A549 (cell line): ENCODE results near the gene ELOB. TPM values are rescaled to one million over a fixed set of nuclear protein-coding genes. Genes with fewer than 3 reads are reported as not detected.

Experiments
- ATAC-seq, 2 experiments: fragments of 200-7000 bp in 1 of 2; fragments of >200 bp in 1 of 2; cut with Nextera tagmentation in 1 of 2; cut with Tn5 transposase in 1 of 2; 3 replicates each; pipeline versions ENCODE4 v1.8.0 to v1.9.1; 2018 to 2020; ENCODE audit warnings: mild to moderate bottlenecking in 1 of 2, moderate library complexity in 1 of 2
- CTCF ChIA-PET: fragments of 300-600 bp; sonication (Branson Sonifier 250); formaldehyde crosslinking; extraction: SDS; loops from one replicate; lab custom pipeline; 2021; ENCODE audit warnings: antibody characterized with exemption, inconsistent platforms; lab: Yijun Ruan, JAX
- POLR2A ChIA-PET: fragments of 350-600 bp; formaldehyde crosslinking; extraction: SDS; loops from one replicate; lab custom pipeline; 2021; ENCODE audit warnings: antibody characterized with exemption, inconsistent platforms; lab: Yijun Ruan, JAX
- DNase-seq, 2 experiments: peaks; one replicate each; pipeline versions ENCODE4 v3.0.0 to v3.0.0-alpha.2; 2011 to 2016; ENCODE audit warnings: low read depth in 1 of 2, low spot score in 1 of 2
- FAIRE-seq: peaks from 2 replicates; lab custom pipeline; 2011; peaks lifted over from hg19 to GRCh38; lab: Jason Lieb, UNC
- H3K27ac ChIP-seq, 2 experiments: fragments of >200 bp; sonication (Bioruptor Twin); formaldehyde crosslinking; 3 replicates each; pipeline ENCODE4 v1.5.1; 2016 to 2017
- H3K4me1 ChIP-seq: fragments of >200 bp; sonication (Bioruptor Twin); formaldehyde crosslinking; 3 replicates; pipeline ENCODE4 v1.6.1; 2016
- H3K4me2 ChIP-seq: fragments of >200 bp; sonication (Bioruptor Twin); formaldehyde crosslinking; 3 replicates; pipeline ENCODE4 v1.6.1; 2016
- H3K4me3 ChIP-seq: fragments of >200 bp; sonication (Bioruptor Twin); formaldehyde crosslinking; 3 replicates; pipeline ENCODE4 v1.5.1; 2016
- H3K9me3 ChIP-seq: fragments of >200 bp; sonication (Bioruptor Twin); formaldehyde crosslinking; 3 replicates; pipeline ENCODE4 v1.6.1; 2016
- CBX2 ChIP-seq: fragments of 200-600 bp; sonication (generic); IDR thresholded peaks from 2 replicates; pipeline ENCODE4 v1.6.1; 2016; ENCODE audit warnings: low read depth, mild to moderate bottlenecking, borderline replicate concordance
- CHD2 ChIP-seq: fragments of 150-350 bp; IDR thresholded peaks from 2 replicates; pipeline ENCODE4 v1.6.1; 2014; ENCODE audit warnings: low read length; ENCODE audit not compliant: partially characterized antibody
- CTCF ChIP-seq: fragments of >200 bp; sonication (Bioruptor Twin); formaldehyde crosslinking; IDR thresholded peaks from 3 replicates; pipeline ENCODE4 v1.5.1; 2016
- ESRRA ChIP-seq: fragments of 150-350 bp; IDR thresholded peaks from 2 replicates; pipeline ENCODE4 v1.6.1; 2014; ENCODE audit warnings: mild to moderate bottlenecking, low read length, borderline replicate concordance
- FOSL2 ChIP-seq, 2 experiments: fragments of 450-650 bp in 1 of 2; fragments of >200 bp in 1 of 2; sonication (Bioruptor Twin) in 1 of 2; formaldehyde crosslinking; IDR thresholded peaks; 2 replicates each; pipeline versions ENCODE4 v1.5.0 to v1.6.1; 2016 to 2020; ENCODE audit warnings: mild to moderate bottlenecking in 1 of 2, moderate library complexity in 1 of 2
- FOXS1 ChIP-seq: fragments of 250-450 bp; sonication (Bioruptor Pico); IDR thresholded peaks from 2 replicates; pipeline ENCODE4 v1.5.0; 2020; ENCODE audit warnings: mild to moderate bottlenecking, moderate library complexity
- GATA3 ChIP-seq: IDR thresholded peaks from 2 replicates; pipeline ENCODE4 v1.6.1; 2012; ENCODE audit warnings: borderline replicate concordance
- HEYL ChIP-seq: fragments of 250-450 bp; sonication (Bioruptor Pico); IDR thresholded peaks from 2 replicates; pipeline ENCODE4 v1.8.0; 2021; ENCODE audit warnings: mild to moderate bottlenecking, moderate library complexity
- HOXB13 ChIP-seq: fragments of 250-450 bp; sonication (Bioruptor Pico); IDR thresholded peaks from 2 replicates; pipeline ENCODE4 v1.5.0; 2020; ENCODE audit warnings: low read depth, mild to moderate bottlenecking, moderate library complexity
- HOXB5 ChIP-seq: fragments of 250-450 bp; sonication (Bioruptor Pico); IDR thresholded peaks from 2 replicates; pipeline ENCODE4 v1.5.0; 2020; ENCODE audit warnings: mild to moderate bottlenecking, moderate library complexity
- JUNB ChIP-seq: fragments of >200 bp; sonication (Bioruptor Twin); formaldehyde crosslinking; IDR thresholded peaks from 2 replicates; pipeline ENCODE4 v1.6.1; 2016
- KDM1A ChIP-seq: fragments of 200-600 bp; sonication (generic); IDR thresholded peaks from 2 replicates; pipeline ENCODE4 v1.6.1; 2016; ENCODE audit warnings: low read depth, mild to moderate bottlenecking
- MYC ChIP-seq: IDR thresholded peaks from 2 replicates; pipeline ENCODE4 v1.6.1; 2012; ENCODE audit warnings: mild to moderate bottlenecking, inconsistent platforms, low read length, improper control_type of control experiment, borderline replicate concordance
- NFE2L2 ChIP-seq: fragments of 150-350 bp; conservative IDR thresholded peaks from 2 replicates; pipeline ENCODE4 v1.6.1; 2014; ENCODE audit warnings: low read length
- PBX3 ChIP-seq: IDR thresholded peaks from 2 replicates; pipeline ENCODE4 v1.6.1; 2012
- RCOR1 ChIP-seq: fragments of 150-350 bp; IDR thresholded peaks from 2 replicates; pipeline ENCODE4 v1.6.1; 2014; ENCODE audit warnings: antibody characterized with exemption, low read length, low read depth
- USF2 ChIP-seq: fragments of 450-650 bp; IDR thresholded peaks from 2 replicates; pipeline ENCODE4 v1.6.1; 2014; ENCODE audit warnings: antibody characterized with exemption
- ZC3H11A ChIP-seq: fragments of 450-650 bp; IDR thresholded peaks from 2 replicates; pipeline ENCODE4 v1.6.1; 2014; ENCODE audit warnings: antibody characterized with exemption, mild to moderate bottlenecking
- WGBS: methylation state at CpG from one replicate; pipeline ENCODE4 v1.1.6; 2017; ENCODE audit errors: missing lambda C conversion rate; 5-methylcytosine and 5-hydroxymethylcytosine counted together
- polyA plus RNA-seq, 4 experiments: library from polyadenylated mRNA; depleted of rRNA in 3 of 4; stranded (reverse); fragments of >200 nt; fragmentation: RNase III in 1 of 4; extraction: RNeasy Plus Mini Kit Qiagen cat#74134 plus additional on column Dnase treatment in 1 of 4; gene quantifications; 2 replicates in 3 of 4; 3 replicates in 1 of 4; pipeline ENCODE4 v1.2.3, GENCODE V29; 2011 to 2017
- TF ChIP-seq, protein P1 (sequence below): IDR thresholded peaks from 2 replicates; pipeline ENCODE4 v1.6.1; 2012
- TF ChIP-seq, protein P2 (sequence below): fragments of 200-600 bp; sonication (generic); IDR thresholded peaks from 2 replicates; pipeline ENCODE4 v1.6.1; 2016; ENCODE audit warnings: antibody characterized with exemption, mild to moderate bottlenecking, moderate library complexity

The ELOB gene
- polyA plus RNA-seq, 2 of the 4 experiments (the other 2 are of a cell fraction): 136 to 494 TPM

GRCh38 chr16:2775765-2776499 lies 1.1 kb downstream of the ELOB start:
- H3K27ac ChIP-seq: peak overlapping the region; percentile 99 to 100
- ChIA-PET POLR2A (interaction anchor here (0.6 to 0.9 kb wide), 2 partner anchors 23 to 91 kb away, joined by 3 read pairs; partner anchors contain the start of gene SRRM2), CTCF (interaction anchor here (1.1 to 5.9 kb wide), 6 partner anchors 11 to 93 kb away, joined by 3 to 28 read pairs (median 6); no protein-coding TSS in a partner anchor)
- ATAC-seq: no peak
- peak overlapping the region; percentile 95 for H3K4me3 ChIP-seq
- WGBS: 53% methylated on average over 11 of the region's 11 CpGs
- FAIRE-seq: no peak
- no peaks in the 10 kb centered on the region for H3K9me3 ChIP-seq
- no peak for DNase-seq
- H3K4me2 ChIP-seq: peak overlapping the region; percentile 95
- TF ChIP-seq CHD2 (no peak), ZC3H11A (no peak), ESRRA (no peak), CTCF (no peak), FOSL2 (IDR thresholded peaks at IDR 0.05) (no peak), FOSL2 (CRISPR knock-in tag; IDR thresholded peaks at IDR 0.05) (no peak), FOXS1 (no peak), HOXB13 (CRISPR knock-in tag) (no peak), HOXB5 (no peak), RCOR1 (no peak), PBX3 (no peak), GATA3 (no peak), NFE2L2 (no peak), HEYL (CRISPR knock-in tag) (no peak), KDM1A (no peak), JUNB (no peak), CBX2 (no peak), MYC (no peak), USF2 (no peak)
- TF ChIP-seq, protein P1, sequence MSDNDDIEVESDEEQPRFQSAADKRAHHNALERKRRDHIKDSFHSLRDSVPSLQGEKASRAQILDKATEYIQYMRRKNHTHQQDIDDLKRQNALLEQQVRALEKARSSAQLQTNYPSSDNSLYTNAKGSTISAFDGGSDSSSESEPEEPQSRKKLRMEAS: no peak
- TF ChIP-seq, protein P2, sequence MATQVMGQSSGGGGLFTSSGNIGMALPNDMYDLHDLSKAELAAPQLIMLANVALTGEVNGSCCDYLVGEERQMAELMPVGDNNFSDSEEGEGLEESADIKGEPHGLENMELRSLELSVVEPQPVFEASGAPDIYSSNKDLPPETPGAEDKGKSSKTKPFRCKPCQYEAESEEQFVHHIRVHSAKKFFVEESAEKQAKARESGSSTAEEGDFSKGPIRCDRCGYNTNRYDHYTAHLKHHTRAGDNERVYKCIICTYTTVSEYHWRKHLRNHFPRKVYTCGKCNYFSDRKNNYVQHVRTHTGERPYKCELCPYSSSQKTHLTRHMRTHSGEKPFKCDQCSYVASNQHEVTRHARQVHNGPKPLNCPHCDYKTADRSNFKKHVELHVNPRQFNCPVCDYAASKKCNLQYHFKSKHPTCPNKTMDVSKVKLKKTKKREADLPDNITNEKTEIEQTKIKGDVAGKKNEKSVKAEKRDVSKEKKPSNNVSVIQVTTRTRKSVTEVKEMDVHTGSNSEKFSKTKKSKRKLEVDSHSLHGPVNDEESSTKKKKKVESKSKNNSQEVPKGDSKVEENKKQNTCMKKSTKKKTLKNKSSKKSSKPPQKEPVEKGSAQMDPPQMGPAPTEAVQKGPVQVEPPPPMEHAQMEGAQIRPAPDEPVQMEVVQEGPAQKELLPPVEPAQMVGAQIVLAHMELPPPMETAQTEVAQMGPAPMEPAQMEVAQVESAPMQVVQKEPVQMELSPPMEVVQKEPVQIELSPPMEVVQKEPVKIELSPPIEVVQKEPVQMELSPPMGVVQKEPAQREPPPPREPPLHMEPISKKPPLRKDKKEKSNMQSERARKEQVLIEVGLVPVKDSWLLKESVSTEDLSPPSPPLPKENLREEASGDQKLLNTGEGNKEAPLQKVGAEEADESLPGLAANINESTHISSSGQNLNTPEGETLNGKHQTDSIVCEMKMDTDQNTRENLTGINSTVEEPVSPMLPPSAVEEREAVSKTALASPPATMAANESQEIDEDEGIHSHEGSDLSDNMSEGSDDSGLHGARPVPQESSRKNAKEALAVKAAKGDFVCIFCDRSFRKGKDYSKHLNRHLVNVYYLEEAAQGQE: no peak
- peaks cover 27% of the 10 kb centered on the region for H3K4me1 ChIP-seq
